Measurements from ENCODE around the gene LIMK2.
A peak's percentile ranks its signal among the peaks of the same experiment; 100 is the strongest.
"Not testable (repeated sequence)": the region's sequence is repeated elsewhere in the genome, so short reads cannot be mapped to it uniquely, and the experiment has no call there.

LIMK2 gene

DNA sequence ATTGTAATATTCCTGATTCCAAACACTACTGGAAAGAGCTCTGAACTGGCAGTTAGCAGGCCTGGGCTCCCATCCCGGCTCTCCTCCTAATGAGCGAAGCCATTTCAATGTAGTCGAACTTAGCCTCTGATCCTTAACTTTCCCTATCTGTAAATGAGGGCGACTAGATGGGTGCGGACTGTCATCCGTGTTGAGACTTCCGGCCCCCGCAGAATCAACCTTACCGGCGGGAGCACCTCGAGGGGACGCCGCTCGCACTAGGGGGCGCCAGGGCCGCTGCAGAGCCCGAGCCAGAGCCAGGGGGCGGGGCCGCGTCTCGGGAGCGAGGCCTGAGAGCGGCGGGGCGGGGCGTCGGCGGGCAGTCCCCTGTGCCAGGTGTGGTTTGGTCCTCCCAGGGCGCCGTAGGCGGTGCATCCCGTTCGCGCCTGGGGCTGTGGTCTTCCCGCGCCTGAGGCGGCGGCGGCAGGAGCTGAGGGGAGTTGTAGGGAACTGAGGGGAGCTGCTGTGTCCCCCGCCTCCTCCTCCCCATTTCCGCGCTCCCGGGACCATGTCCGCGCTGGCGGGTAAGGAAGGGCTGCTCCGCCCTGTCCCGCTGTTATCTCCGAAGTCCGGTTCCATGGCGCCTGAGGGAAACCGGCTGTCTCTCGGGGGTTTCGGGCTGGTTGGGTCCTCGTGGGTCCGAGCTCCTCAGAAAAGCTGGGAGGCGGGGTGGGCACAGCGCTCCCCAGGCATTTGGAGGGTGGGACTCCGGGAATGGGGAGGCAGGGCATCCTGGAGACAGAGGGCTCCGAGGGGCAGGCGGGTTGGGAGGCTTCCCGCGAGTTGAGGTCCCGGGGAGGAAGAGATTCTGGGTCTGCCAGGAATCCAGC lies at the start of gene LIMK2:
Gene LIMK2 (plus strand): TSS at position 437 of the 869 bp plus-strand sequence. CDS start 111 bp downstream, at position 548.
- peak; percentile 91 to 92 for DNase-seq (ENCODE audit: low read depth in 2 of 2)

- no peak for DNase-seq (ENCODE audit: low read depth in 2 of 2)
Observed at GRCh38 chr22:31170971-31171370, 41.1 kb upstream of the LIMK2 start.

- DNase-seq (ENCODE audit: low read depth in 2 of 2): not testable (repeated sequence)
Observed at GRCh38 chr22:31171734-31172133, 40.4 kb upstream of the LIMK2 start.

GRCh38 chr22:31173386-31174145 lies 38.5 kb upstream of the LIMK2 start:
- no peak for DNase-seq (ENCODE audit: low read depth in 2 of 2)

DNA sequence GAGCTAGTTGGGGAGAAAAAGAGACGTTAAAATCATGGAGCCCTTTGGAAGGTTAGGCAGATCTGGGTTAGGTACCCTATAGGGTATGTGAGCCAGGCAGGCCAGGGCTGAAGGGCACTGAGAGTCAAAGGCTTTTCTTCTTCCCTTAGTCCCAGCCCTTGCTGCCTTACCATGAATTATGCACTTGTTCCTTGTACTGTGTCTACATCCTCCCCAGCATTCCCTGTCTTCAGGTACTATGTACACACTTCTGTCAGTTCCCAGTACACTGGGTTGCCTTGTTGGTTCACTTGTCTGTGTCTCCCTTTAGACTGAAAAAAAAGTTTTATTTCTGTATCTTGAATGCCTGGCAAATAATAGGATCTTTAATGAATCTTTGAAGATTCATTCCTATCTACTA lies 35.2 kb upstream of the LIMK2 start:
- DNase-seq (ENCODE audit: low read depth in 2 of 2): no peak

DNA sequence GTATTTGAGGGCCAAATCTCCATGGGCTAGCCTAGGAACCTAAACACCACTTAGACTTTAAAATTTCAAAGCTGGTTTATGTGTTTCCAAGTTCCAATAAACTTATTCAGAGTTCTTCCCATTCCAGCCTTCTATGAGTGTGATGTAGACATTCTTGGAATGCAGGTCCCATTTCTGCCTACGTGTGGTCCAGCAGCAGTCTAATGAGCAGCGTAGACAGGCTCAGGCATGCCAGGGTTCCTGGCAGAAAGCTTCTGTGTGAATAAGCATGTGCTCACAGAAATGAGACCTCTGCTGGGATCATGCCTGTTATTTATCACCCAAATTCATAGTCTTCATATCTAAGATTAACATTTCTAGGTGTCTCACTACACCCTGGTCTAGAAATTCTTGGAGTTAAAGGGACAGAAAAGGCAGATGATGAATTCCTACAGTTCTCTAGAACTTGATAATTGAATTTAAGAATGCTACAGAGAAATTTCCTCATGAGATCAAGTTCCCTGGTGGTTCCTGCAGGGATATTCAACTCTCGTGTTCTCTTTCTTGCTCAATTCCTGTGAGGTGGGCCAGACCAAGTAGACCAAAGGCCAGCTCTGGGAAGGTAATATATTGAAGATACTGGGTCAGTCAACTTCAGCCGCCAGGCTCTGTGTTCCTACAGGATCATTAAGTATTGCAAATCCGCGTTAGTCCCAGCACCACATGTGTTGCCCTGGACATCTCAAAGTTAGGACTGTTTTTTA lies 34.5 kb upstream of the LIMK2 start:
- no peak for DNase-seq (ENCODE audit: low read depth in 2 of 2)

DNA sequence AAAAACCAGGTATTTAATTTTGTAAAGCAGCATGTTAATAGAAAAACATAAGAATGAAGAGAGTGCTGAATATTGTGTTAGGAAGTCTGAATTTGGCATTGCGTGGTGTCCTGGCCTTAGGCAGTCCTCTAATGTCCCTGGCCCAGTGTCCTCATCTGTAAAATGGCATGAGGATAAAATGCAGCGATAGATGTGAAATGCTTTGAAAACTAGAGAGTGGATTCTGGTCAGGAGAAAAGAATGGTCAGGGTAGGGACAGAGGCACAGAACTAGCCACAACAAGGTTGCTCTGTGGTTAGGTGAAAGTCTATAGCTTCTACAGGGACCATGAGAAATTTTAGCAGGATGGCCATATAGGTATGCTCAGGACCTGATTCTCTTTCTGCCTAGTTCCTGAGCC lies 33.2 kb upstream of the LIMK2 start:
- DNase-seq (ENCODE audit: low read depth in 2 of 2): no peak

GRCh38 chr22:31179345-31179744 lies 32.8 kb upstream of the LIMK2 start:
- DNase-seq (ENCODE audit: low read depth in 2 of 2): no peak

DNA sequence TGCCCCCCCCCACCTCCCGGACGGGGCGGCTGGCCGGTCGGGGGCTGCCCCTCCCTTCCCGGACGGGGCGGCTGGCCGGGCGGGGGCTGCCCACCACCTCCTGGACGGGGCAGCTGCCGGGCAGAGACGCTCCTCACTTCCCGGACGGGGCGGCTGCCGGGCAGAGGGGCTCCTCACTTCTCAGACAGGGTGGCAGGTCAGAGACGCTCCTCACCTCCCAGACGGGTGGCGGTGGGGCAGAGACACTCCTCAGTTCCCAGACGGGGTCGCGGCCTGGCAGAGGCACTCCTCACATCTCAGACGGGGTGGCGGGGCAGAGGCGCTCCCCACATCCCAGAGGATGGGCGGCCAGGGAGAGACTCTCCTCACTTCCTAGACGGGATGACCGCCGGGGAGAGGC lies 28.1 kb upstream of the LIMK2 start:
- no peak for DNase-seq (ENCODE audit: low read depth in 2 of 2)

DNA sequence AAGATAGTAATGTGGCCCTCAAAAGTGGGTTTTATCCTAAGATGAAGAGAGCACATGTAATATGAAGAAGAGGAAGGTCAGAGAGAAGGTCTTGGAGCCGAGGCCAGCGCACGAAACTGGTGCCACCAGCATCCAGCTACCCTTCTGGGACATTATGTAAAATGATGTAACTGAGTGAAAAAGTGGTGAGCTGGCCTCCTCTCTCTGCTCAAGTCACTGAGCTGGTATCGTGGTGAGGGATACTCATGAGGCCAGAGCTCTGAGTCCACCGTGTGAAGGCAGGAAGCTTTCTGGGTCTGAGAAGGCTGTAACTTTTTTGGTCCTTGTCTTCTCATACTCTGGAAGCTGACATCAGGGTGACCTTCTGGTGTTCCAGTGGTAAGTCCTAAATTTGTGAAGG lies 27.0 kb upstream of the LIMK2 start:
- no peak for DNase-seq (ENCODE audit: low read depth in 2 of 2)

DNA sequence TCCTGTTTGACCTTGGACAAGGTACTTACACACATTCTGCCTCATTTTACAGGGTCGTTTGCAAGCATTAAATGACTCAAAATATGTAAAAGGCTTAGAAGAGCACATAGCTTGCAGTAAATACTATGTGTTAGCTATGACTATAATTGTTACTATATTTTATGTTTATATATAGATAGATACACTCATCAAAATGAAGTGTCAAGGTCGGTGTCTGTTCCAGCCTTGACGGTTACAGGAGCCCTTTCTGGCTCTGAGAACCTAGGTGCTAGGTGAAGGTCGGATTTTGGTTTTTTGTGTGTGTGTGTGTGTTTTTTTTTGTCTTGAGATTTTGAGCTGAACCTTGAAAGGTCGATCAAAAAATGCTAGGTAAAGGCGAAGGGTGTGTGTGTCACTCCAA lies 24.5 kb upstream of the LIMK2 start:
- no peak for DNase-seq (ENCODE audit: low read depth in 2 of 2)

DNA sequence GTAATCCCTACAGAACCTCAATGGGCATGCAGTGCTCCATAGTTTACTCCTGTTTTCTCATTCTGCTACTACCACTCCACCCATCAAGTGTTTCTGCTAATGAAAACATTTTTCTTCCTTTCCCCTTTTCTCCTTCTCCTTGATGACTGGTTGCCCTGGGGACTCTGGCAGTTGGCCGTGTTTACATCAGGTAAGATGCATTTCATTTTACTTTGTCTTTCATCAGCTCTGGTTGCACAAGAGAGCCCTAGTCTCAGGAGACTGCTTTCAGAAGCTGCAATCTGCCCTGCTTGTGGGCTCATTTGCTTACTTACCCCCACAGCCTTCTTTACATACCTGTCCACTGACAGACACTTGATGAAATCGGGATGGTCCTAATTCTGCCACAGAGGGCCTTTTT lies 19.6 kb upstream of the LIMK2 start:
- DNase-seq (ENCODE audit: low read depth in 2 of 2): no peak

DNA sequence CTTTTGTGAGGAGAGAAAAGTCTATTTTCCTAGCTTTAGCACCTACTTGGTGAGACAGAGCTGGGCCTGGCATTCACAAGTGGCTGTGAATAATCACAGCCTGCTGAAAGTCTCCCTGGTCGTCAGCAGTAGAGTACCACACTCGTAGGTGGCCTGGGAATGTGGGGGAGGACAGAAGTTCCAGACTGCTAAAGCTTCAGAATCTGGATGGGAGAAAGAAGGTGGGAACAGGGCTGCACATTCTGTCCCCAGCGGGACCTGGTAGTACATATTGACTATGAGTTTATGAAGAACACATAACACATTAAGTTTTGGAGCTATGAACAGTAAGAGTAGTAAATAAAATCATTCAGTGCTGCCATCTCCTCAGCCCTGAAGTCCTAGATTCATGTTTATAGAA lies 19.0 kb upstream of the LIMK2 start:
- DNase-seq (ENCODE audit: low read depth in 2 of 2): no peak

DNA sequence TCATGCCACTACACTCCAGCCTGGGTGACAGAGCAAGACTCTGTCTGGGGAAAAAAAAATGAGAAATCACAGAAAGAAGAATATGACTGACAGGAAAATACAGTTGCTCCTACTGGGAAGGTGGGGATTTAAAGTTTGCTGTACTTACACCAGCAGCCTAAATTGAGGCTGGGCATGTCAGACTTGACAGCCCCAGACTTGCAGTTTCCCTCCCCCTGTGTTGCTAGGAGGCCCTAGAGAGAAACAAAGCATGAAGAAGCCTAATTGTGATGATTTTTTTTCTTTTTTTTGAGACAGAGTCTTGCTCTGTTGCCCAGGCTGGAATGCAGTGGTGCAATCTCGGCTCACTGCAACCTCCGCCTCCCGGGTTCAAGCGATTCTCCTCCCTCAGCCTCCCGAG lies 17.4 kb upstream of the LIMK2 start:
- DNase-seq (ENCODE audit: low read depth in 2 of 2): not testable (repeated sequence)

DNA sequence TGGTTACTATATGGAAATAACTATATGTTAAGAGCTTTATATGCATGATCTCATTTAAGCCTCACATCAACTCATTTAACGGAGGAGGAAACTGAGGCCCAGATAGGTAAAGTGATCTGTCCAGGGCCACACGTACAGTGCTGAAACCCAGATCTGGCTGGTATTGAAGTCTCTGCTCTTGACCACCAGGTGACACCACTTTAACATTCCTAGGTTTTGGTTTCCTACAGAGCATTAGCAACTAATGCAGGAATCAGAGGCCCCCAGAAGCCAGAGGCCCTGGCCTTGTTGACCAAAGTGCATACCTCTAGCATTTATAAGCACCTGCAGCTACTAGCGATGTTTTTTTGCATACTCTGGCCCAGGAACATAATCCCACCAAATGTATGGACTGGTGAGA lies 12.9 kb upstream of the LIMK2 start:
- DNase-seq (ENCODE audit: low read depth in 2 of 2): no peak

DNA sequence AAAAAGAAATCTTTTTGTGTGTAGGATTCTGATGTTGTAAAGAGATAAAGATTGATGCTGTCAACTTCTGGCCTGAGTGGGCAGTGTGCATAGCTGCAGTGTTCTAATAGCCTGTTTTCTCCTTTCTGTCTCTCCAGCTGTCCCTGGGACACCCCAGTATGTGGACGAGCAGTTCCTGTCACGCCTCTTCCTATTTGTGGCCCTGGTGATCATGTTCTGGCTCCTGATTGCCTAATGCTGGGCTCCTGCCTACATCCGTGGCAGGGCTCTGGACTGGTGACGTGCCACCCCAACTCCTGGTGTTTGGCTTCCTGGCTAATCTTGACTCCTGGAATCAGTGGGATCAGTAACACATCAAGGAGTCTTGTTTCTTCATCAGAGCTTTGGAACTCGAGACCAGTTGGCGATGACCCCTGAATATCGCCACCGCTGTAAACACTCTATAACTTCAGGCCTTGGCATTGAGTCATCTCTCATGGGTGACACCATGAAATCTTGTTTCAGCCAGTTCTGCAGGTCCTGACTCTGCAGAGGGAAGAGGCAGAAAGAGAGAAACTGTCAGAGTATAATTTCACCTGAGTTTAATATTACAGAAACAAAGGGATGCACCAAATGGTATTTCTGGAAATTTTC lies 7.6 kb upstream of the LIMK2 start:
- DNase-seq (ENCODE audit: low read depth in 2 of 2): not testable (repeated sequence)

DNA sequence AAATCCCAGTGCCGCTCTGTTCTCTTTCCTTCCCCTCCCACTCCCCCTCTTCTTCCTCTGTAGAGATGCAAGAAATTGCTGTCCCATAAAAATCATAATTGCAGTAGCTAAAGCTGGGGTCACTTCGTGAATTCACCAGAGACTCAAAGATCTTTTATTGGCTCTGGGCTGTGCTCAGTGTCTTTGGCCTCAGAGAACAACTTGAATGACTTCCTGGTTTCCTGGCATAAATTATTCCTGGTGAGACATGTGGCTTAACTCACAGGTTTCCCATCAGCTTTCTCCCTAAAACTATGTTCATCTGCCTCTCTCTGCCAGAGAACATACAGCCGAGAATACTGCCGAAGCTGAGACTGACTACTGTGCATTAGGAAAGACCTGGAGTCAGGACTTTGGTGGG lies 7.0 kb upstream of the LIMK2 start:
- DNase-seq (ENCODE audit: low read depth in 2 of 2): not testable (repeated sequence)

DNA sequence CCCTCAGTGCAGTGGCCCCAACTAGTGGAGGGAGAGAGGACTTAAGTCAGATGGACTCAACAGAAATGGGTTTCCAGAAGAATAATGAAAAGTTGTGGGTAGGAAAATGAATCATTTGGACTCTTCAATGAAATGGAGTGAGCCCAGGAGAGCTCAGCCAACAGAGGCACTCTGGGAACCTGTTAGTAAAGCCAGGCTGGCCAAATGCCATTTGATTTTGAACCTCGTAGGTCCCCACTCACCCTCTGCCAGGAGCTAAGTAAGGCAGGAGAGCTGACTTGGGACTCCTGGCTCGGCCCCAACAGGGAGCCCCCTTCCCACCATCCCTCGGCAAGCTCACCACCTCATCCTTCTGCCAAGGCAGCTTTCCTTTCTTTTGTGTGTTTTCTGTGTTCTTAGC lies 5.6 kb upstream of the LIMK2 start:
- DNase-seq (ENCODE audit: low read depth in 2 of 2): not testable (repeated sequence)

GRCh38 chr22:31206896-31207687 lies 5.0 kb upstream of the LIMK2 start:
- DNase-seq (ENCODE audit: low read depth in 2 of 2): no peak

GRCh38 chr22:31210556-31211421 lies 1.3 kb upstream of the LIMK2 start:
- no peak for DNase-seq (ENCODE audit: low read depth in 2 of 2)
